GM19395 (cell line): ENCODE data around the gene CABLES1.

Source experiments
- ATAC-seq: cut with Tn5 transposase; IDR thresholded peaks from one replicate; pipeline ENCODE4 v1.9.1; 2021; ENCODE audit warnings: mild to moderate bottlenecking, moderate library complexity; ENCODE audit not compliant: unreplicated experiment

CABLES1 gene

DNA sequence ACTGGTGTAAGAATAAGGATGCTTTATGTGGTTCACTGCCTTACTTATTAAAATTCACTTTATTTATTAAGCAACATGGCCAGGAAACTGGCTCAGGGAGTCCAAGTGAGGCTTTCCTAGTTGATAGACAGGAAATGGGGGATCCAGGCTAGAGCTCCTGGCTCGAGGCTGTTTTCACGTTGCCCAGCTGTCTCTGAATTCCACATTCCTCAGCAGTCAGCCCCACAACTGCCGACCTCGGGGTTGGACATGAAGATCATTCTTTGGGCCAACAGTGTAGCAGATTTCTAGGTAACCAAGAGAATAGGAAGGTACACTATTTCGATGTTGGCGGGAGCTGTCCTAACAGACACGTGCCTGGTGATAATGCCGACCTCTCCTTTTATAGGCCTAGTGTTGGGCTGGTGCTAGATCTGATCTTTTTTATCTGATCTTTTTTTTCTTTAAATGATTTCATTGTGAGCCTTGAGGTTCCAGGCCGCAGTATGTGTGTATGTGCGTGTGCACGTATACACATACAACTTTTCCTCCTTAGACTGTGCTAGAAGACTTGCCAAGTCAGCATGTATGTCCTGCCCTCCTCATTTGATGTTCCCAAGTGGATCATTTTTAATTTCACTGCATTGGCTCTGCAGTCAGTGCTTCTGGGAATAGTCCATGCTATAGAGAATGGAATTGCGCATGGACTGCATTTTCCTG, 103.5 kb downstream of the CABLES1 start:
- ATAC-seq: no peak

DNA sequence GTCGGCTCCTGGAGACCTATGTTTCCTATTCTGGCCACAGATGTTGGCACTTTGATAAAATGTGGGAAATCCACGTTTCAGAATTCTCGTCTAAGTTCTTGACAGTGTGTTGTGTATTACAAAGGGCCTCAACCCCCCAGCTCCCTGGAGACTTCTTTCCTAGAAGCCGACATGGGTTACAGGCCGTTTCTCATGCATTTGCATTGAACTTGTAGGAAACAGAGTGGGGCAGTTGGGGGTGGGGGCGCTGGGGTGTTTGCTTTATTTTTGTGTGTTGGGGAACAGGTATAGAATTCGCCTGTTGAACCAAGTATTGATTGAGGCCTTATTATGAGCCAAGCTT, 104.0 kb downstream of the CABLES1 start:
- ATAC-seq: no peak

DNA sequence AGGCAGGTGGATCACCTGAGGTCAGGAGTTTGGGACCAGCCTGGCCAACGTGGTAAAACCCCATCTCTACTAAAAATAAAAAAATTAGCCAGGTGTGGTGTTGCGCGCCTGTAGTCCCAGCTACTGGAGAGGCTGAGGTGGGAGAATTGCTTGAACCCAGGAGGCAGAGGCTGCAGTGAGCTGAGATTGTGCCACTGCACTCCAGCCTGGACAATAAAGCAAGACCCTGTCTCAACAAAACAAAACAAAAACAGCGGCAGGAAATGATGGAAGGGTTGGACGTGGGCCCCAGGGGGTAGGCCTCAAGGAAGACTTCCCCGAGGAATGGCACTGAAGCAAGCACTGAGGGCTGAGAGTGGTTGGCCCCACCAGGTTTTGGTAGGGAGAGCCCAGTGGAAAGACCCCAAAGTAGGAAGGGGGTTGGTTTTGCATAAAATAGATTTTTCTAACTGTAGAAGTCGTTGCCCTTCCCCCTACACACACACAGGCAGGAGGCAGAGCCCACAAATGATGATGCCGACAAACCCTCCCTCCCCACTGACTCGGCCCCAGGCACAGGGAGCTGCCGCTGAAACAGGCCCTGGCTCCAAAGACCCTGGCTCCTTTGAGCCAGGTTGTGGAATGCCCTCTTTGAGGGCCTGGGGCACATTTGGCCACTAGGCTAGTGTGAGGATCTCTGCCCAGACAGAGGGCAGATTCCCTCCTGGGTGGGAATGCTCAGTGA, 104.8 kb downstream of the CABLES1 start:
- no peak for ATAC-seq

DNA sequence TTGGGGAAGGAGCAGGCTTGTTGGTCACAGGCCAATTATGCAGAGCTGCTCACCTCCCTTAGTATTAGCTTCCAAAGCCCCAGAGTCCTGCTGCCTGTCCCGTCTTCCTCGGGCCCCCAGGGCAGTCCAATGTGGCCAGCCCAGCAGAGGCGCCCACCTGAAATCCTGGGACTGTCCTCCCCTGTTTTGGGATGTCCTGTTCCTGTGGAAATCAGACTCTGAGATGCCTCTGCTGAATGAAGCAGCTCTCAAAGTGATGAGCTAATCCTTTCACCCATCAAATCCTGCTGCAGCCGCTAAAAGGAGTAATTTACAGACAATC, 105.3 kb downstream of the CABLES1 start:
- ATAC-seq: no peak

DNA sequence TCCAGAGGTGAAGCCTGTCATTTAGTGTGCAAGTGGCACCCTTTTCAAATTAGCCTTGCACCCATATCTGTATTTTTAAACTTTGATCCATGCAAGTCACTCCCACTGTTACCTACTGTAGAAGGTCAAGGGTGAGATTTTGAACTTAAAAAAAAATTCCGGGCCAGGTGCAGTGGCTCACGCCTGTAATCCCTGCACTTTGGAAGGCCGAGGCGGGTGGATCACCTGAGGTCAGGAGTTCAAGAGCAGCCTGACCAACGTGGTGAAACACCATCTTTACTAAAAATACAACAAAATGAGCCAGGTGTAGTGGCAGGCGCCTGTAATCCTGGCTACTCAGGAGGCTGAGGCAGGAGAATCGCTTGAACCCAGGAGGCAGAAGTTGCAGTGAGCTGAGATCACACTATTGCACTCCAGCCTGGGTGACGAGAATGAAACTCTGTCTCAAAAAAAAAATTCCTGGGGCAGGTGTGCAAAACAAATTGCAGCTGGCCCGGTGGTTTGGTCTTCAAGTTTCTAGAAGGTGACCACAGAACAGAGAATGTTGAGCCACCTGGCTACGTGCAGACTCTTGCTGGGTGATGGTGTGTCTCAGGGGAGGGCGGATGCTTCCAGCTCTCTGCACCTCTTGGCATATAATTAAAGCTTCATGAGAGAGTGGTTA, 106.7 kb downstream of the CABLES1 start:
- peak; percentile 91 for ATAC-seq

DNA sequence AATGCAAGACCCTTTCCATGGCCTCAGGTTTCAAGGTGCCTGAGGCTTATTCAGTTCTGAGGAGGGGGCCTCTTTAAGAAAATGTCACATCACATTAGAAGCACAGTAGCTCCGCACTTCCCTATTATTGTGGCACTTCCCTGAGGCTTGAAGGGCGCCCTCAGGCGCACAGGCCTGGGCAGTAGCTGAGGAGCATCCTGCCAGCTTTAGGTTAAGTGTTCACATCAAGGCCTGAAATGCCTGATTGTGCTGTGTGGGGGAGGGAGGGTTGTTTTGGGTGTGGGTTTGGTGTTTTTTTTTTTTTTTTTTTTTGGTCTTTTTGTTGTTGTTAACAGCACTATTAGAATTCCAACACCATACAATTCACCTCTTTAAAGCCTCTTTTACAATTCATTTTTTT, 107.9 kb downstream of the CABLES1 start:
- no peak for ATAC-seq

DNA sequence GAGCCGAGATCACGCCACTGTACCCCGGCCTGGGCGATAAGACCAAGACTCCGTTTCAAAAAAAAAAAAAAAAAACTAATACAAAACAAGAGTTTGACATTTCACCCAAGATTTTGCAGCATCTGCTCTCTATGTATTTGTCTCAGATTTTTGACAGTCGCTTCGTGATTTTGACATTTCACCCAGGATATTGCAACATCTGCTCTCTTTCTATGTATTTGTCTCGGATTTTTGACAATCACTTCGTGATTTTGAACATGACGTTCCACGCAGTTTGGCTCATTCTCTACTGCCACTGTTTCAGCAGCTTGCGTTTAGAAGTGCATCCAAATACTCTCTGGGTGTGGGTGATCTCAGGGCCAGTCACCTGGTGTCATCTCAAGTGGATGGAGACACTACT, 108.5 kb downstream of the CABLES1 start:
- ATAC-seq: no peak

DNA sequence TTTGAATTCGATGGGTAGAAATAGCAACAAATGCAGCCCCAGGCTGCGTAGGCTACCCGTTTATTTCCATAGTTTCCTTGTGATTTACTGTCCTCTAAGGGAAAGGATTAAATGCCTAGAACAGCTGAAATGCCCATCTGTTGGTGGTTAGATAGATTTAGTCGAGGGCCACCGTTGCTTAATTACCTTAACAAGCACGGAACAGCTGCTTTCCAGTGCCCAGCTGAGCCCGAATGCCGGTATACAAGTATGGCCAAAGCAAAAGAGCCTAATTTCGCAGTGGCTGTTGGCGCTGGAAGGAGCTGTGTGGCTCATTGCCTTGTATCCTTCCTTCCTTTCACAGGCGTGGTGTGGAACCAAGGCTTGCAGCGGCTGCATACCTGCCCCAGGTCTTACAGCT, 109.1 kb downstream of the CABLES1 start:
- ATAC-seq: no peak

DNA sequence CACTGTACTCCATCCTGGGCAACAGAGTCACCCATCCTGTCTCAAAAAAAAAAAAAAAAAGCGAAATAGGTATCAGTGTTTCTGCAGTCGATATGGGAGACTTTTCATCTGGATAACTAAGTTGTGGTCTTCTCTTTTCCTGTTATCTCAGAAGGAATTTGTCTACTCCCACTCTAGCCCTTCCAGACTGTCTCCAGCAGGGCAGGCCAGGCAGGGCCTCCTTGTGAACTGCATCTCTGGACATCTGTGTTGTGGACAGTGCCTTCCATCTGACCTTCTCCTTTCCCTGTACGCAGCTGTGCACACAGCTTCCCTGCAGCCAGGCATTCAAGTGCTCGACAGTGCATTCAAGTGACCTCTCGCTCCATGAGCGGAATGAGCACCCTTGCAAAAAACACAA, 110.2 kb downstream of the CABLES1 start:
- ATAC-seq: no peak

DNA sequence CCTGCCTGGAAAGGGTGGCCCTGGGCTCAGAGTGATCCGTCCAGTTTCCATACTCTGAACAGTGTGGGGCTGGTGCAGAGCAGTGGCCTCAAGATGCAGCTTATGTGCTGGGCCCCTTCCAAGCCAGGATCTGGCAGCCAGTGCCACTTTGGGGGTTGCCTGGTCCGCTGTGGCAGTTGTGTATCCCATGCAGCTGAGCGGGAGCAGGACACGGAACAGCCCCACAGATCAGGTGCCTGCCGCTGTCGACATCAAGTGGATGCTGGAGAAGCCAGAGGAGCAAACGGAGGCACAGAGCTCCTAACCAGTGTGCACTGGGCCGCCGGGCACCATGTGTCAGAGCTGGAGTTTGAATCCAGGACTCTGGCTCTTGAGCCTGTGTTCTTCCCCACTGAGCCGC, 112.0 kb downstream of the CABLES1 start:
- ATAC-seq: no peak

DNA sequence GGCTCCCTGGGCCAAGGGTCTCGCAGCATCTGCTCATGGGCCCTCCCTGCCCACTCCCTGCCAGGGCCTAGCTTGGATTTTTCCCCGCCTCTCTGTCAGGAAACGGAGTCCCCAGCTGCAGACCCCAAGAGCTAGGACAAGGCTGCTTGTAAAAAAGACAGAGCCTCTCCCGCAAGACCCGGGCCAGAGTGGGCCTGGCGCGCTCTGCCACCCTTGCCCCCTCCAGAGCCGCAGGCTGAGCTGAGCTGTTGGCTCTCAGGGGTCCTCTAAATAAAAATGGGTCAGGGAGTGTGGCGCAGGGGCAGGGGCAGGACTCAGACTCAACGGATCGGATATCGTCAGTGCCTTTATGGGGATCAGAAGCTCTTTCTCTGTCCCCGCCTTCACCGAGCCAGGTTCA, 112.6 kb downstream of the CABLES1 start:
- ATAC-seq: no peak

DNA sequence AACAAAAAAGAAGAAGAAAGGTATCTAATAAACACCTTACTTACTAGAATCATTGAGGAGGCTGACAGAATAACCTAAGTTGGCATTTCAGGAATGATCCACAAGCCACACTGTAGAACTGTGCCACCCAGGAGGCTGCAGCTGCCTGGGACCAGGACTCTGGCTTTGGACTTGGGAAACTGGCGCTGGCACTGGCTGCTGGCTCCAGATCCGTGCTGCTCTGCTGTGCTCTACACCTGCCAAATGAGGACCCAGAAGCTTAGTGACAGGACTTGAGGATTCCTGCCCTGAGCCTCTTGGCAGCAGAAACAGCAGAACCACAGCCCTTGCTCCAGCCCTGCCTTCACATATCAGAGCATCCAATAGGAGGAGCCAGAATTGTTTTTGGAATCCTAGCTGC, 113.5 kb downstream of the CABLES1 start:
- no peak for ATAC-seq

DNA sequence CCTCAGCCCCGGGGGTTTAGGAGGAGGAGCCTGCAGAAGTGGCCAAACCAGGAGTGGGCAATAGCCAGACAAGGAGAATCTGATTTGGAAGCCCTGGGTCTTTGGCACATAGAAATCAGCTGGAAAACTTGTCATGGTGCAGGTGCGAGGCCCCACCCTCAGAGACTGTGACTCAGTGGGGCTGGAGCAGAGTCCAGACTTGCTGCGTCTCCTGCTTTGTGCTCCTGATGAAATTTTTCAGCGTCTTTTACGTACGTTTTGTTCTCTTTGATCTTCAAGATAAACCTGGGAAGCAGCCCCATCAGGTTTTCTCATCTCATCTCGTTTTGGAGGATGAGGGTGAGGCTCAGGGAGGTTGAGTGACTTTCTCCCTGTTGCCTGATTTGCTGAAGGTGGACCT, 114.1 kb downstream of the CABLES1 start:
- ATAC-seq: no peak

DNA sequence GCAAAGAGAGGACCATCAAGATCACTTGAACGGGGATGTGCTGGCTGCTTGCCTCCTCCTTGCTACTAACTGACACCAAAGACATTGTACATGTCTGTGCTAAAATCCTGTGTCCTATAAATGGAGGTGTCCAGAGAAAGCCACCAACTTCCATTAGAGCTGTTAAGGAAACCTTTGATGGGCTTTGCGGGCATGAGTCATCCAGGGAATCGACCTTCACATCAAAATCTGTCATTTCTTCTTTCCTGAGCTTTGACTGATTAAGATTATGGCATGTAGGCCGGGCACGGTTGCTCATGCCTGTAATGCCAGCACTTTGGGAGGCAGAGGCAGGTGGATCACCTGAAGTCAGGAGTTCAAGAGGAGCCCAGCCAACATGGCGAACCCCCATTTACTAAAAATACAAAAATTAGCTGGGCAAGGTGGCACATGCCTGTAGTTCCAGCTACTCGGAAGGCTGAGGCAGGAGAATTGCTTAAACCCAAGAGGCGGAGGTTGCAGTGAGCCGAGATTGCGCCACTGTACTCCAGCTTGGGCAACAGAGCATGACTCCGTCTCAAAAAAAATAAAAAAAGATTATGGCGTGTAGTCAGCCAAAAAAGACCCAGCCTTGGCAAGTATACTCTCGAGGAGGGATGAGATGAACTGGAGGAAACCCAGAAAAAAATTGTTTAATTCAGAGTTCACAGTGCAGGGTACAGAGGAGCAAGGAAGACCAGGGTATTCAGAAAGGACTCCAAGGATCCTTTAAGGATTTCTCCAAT, 115.8 kb downstream of the CABLES1 start:
- no peak for ATAC-seq

DNA sequence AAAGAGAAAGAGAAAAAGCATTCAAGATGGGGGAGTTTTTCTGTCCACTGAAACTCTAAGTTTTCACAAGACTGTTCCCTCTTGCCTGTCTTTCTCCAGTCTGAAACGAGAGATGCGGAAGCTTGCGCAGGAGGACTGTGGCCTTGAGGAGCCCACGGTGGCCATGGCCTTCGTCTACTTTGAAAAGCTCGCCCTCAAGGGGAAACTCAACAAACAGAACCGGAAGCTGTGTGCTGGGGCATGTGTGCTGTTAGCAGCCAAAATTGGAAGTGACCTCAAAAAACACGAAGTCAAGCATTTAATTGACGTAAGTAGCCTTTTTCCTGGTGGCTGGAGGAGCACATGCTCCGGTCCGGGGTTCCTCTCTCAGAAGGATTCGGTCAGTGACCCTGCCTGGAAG, 118.3 kb downstream of the CABLES1 start:
- ATAC-seq: no peak

DNA sequence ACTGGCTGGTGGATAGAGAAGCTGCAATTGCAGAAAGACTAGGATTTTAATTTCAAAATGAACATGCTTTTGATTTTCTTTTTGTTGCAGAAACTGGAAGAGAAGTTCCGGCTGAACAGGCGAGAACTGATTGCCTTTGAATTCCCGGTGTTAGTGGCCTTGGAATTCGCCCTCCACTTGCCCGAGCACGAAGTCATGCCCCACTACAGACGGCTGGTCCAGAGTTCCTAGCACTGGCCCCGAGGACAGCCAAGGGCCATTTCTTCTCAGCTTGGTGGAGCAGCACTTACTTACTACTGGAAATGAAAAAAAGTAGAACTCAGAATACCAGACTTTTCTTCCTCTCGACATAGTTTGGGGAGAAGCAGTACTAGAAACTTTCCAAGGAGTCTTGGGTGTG, 121.9 kb downstream of the CABLES1 start:
- ATAC-seq: no peak

DNA sequence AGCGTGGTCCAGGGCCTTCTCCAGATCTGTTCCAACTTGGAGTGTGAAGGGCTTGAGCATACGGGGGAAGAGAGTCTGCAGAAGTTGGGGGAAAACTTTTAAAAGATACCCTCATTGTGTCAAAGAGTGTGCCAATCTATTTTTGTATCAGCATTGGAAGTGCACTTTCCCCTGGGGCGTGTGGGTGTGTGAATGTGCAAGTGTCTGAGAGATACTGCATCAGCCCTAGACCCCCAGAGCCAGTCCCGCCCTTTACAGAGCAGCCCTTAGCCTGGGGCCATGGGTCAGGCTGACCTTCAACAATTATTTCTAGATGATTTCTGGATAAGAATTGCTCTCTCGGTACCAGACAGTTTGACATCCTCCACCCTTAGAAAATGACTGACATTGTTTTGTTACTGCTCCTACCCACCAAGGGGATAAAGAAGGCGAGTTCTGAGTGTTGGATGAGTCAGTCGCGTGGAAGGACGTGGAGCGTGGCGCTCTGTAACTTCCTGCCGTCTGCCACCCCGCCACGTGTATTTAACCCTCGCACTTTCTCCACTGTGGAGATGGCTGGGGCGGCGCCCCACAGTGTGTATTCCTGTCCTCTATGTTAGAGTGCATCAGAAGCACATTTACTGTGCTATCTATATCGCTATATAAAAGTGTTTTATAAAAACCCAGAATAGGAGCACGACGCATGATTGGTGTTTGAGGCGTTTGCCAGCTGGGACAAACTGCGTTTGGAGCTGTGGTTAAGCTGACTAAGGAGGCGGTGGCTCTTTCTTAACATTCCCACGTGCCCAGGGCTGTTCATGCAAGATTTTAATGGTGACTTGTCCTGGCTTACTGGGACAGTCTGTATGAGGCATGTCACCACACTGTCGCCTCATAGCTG, 122.6 kb downstream of the CABLES1 start:
- ATAC-seq: no peak

DNA sequence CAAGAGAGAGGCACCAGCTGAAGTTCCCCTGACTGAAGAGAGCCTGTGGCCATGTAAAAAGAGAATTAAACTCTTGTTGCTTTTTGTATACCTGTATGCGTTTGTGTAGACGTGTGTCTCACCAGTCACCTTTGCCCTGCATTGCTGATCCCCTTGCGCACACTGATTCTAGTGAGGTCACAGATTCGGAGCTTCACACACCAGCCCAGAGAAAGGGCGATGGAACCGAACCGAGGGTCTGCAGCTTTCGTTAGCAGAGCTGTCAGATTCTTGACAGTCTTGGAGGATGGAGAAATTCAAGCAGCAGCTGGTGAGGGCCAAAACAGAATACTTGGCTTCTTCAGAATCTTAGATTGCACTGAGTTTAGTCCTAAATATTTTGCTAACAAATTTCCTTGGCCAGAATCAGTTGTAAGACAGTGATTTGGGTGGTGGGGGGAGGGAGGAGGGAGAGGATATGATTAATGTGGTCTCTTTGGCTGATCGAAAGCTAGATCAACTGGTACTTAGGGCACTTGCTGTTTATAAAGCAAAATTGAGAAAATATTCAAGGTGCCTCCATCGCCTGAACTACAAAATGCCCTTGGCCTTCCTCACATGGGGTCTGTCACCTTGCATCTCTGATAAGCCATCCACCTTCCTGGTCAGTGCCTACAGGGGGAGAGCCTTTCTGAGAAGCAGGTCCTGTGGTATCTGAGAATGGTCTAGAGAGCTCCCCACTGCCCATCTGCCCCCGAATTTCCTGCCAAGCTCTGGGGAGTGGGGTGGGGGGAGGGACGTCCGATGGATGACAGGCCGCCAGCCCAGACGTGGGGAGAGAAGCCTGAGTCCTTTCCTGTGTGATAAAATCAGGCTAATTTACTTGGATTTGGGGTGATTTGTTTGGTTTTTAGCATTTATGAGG, 123.5 kb downstream of the CABLES1 start:
- no peak for ATAC-seq
